ENCODE results near the gene FAM13B. TPM values are rescaled to one million over a fixed set of nuclear protein-coding genes. Genes with fewer than 3 reads are reported as not detected.
"Not testable (repeated sequence)": the region's sequence is repeated elsewhere in the genome, so short reads cannot be mapped to it uniquely, and the experiment has no call there.

FAM13B gene
- total RNA-seq, result 10 to 100 TPM; 15.0 to 17.7 (median 15.3) TPM

DNA sequence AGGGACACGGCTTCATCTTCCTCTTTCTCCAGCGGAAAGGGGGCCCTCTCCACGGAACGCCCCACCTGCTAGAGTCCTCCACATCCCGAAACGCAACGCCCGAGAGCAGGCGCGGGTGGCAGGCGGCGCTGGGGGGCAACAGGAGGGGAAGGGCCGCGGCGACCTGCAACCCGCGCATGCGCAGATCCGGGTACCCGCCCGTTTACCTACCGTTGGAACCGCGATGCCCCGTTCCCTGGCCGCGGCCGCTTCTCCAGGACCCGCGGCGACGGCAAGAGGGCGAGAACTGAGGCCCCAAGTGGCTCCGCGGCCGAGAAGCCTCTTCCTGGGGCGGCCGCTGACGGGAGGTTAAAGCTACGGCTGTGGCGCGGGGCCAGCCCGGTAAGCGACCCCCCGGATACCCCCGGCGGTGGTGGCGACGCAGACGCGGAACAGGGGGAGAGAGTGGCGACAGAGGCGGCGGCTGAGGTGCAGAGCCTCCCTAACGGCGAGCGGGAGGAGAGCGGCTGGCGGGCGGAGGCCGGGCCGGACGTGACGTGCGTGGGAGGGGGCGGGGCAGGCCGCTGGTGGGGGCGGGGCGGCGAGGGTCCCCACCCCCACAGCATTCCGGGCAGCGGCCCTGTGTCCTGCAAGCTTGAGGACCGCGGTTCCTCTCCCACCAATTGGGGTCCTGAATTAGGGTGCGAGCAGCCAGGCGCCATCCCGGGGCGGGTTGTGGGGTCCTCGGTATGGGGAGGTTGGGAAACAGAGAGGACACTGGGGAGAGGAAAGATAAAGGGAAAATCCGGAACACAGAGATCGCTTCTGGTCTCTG is at the start of gene FAM13B:
Gene FAM13B (minus strand): TSS at position 508 of the 814 bp plus-strand sequence. CDS start 13,968 bp downstream, outside the sequence.
- Mint-ChIP-seq H3K27me3 (ENCODE audit: low read depth) (no peaks in the 10 kb centered on the region), H3K36me3 (ENCODE audit: insufficient read depth) (peaks cover 3% of the 10 kb centered on the region), H3K9me3 (no peaks in the 10 kb centered on the region), H3K4me1 (ENCODE audit: low read depth) (peaks cover 55% of the 10 kb centered on the region), H3K4me3 (peak within 1 kb of the TSS; percentile 98)
- ATAC-seq (peak; percentile 85), DNase-seq (peak; percentile 75)

DNA sequence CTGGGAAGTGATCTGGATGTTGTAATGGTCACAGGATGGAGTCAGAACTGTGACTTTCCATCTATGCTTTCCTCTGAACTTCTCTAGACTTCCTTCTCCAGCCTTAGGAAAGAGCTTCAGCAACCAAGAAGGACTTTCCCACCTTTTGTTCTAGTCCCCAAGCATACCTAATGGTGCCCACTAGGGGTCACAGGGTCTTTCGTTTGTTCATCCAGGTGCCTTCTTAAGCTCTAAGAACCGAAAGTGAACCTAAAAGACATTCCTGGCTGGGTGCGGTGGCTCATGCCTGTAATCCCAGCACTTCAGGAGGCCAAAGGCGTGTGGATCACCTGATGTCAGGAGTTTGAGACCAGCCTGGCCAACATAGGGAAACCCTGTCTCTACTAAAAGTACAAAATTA is 49.2 kb upstream of the FAM13B start:
- no peaks in the 10 kb centered on the region for H3K36me3 Mint-ChIP-seq (ENCODE audit: insufficient read depth)
- no peaks in the 10 kb centered on the region for H3K9me3 Mint-ChIP-seq
- ATAC-seq, result no peak
- DNase-seq, result no peak
- no peaks in the 10 kb centered on the region for H3K27me3 Mint-ChIP-seq (ENCODE audit: low read depth)
- H3K4me1 Mint-ChIP-seq (ENCODE audit: low read depth), result peaks cover 9% of the 10 kb centered on the region
- no peak overlapping the region for H3K4me3 Mint-ChIP-seq

DNA sequence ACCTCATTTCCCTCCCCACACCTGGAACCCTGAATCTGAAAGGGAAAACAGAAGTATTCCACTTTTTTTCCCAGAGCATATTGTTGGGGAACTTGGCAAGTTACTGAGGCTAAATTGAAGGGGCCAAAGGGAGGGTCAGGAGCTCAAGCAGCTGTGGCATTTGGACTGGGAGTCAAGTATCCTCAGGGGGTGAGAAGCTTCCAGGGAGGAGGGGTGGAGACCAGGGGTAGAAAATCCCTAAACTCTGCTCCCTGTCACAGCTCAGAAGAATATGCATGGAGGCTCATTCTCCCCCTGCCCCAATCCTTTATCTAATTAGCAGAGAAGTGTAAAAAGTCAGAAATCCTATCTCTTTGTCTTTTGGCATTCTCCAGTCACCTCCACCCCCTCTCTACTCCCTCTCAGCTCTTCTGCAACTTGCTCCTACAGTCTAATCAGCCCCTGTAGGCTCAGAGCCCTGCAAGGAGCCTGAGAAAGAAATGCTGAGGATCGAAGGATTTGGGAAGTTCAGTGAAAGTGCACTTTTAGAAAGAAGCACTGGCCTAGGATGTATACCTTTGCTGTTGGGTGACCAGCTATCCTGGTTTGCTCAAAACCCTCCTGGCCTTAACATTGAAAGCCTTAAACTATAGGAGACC is 45.2 kb upstream of the FAM13B start:
- Mint-ChIP-seq H3K4me3 (no peak overlapping the region), H3K4me1 (ENCODE audit: low read depth) (peaks cover 9% of the 10 kb centered on the region), H3K36me3 (ENCODE audit: insufficient read depth) (no peaks in the 10 kb centered on the region), H3K9me3 (no peaks in the 10 kb centered on the region), H3K27me3 (ENCODE audit: low read depth) (no peaks in the 10 kb centered on the region)
- DNase-seq (no peak), ATAC-seq (no peak)

DNA sequence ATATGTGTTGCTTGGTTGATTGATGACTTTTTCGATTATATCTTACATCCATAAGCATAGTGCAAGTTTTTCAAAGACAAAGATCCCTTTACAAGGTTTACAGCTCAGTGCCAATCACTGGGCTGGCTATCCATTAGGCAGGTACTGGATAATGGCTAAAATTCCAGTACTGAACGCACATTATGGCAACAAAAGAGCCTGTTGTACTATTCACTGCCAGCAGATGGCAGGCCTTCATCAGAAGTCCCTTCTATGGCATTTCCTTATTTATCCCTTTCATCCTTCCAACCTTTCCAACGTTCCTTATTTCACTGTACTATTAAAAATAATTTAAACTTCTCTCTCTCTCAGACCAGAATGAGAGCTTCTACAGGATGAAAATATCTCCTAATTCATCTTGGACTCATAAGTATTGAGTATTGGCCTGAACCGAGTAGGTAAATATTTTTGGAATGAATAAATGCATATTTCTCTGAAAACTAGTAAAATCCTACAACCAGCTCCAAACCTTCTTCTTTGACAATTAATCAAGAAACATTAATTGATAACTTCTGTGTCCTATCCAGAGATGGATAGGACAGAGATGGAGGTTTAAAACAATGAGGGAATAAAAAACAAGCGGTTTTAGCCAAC is 44.3 kb upstream of the FAM13B start:
- Mint-ChIP-seq H3K4me1 (ENCODE audit: low read depth) (peaks cover 9% of the 10 kb centered on the region), H3K27me3 (ENCODE audit: low read depth) (no peaks in the 10 kb centered on the region), H3K4me3 (no peak overlapping the region), H3K36me3 (ENCODE audit: insufficient read depth) (no peaks in the 10 kb centered on the region), H3K9me3 (no peaks in the 10 kb centered on the region)
- peak; percentile 44 for DNase-seq
- no peak for ATAC-seq

DNA sequence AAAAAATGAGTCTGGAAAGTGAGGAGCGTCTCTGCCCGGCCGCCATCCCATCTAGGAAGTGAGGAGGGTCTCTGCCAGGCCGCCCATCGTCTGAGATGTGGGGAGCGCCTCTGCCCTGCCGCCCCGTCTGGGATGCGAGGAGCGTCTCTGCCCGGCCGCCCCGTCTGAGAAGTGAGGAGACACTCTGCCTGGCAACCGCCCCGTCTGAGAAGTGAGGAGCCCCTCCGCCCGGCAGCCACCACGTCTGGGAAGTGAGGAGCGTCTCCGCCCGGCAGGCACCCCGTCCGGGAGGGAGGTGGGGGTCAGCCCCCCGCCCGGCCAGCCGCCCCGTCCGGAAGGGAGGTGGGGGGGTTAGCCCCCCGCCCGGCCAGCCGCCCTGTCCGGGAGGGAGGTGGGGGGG is 37.1 kb upstream of the FAM13B start:
- not testable (repeated sequence) for DNase-seq

DNA sequence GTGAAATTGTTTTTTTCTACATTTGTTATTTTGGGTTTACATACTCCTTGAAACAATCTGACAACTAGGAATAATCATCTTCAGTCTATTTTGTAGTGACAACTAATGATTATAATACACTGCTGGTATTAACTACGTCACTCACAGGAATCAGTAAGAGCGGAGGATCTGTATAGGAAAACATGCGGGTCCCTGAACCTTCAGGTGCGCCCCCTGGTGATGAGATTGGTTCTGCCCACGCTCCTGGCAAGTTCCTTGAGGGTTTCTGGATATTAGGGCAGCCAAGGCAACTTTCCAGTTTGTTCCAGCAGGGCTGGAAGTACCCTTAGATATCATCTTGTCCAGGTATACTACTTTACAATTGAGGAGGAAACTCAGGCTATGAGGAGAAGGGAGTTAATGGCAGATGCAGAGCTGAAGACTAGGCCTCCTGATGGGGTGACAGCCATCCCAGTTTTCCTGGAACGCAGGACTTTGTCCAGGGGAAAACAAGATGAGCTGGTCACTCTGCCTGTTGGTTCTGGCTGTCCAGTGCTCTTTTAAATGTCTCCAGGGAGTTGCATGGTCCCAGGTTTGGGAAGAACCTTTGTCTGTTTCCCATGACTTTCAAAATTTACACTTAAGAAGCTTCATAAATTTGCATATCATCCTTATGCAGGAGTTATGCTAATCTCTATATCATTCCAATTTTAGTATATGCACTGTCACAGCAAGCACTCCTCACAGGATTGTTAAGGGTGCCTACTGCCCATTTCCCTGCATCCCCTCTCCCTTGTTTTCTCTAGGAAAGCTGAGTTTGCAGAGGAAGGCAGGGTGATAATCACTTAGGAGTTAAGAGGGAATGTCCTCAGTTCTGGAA is 36.1 kb upstream of the FAM13B start:
- ATAC-seq, result peak; percentile 61 to 72
- Mint-ChIP-seq H3K9me3 (no peaks in the 10 kb centered on the region), H3K4me3 (no peak overlapping the region), H3K36me3 (ENCODE audit: insufficient read depth) (no peaks in the 10 kb centered on the region), H3K4me1 (ENCODE audit: low read depth) (peaks cover 6% of the 10 kb centered on the region), H3K27me3 (ENCODE audit: low read depth) (peaks cover 3% of the 10 kb centered on the region)
- DNase-seq, result peak; percentile 73

More for the DNA sequence above, 37.1 kb upstream of the FAM13B start:
- not testable (repeated sequence) for H3K9me3 Mint-ChIP-seq; H3K27me3 Mint-ChIP-seq (ENCODE audit: low read depth); H3K4me3 Mint-ChIP-seq; H3K4me1 Mint-ChIP-seq (ENCODE audit: low read depth); ATAC-seq; H3K36me3 Mint-ChIP-seq (ENCODE audit: insufficient read depth)

DNA sequence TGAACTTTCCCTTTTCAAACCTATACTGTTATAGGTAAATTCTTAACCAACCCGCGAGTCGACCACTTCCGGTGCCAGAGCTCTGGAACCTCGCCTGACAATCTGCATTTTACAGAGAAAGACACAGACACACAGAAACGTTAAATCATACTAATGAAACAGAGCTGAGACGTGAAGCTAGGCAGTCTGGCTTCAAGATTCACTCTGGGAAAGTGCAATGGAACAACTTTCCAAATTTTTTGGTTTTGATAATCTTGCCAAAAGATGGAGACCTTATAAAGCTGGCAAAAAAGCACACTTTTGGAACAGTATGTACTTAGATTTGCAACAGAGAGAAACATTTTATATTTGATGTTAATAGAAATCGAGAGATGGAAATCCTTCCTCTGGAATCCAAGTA is 35.1 kb upstream of the FAM13B start:
- Mint-ChIP-seq H3K4me3 (no peak overlapping the region), H3K4me1 (ENCODE audit: low read depth) (peaks cover 6% of the 10 kb centered on the region), H3K36me3 (ENCODE audit: insufficient read depth) (no peaks in the 10 kb centered on the region), H3K9me3 (no peaks in the 10 kb centered on the region), H3K27me3 (ENCODE audit: low read depth) (peaks cover 3% of the 10 kb centered on the region)
- DNase-seq (no peak), ATAC-seq (no peak)

DNA sequence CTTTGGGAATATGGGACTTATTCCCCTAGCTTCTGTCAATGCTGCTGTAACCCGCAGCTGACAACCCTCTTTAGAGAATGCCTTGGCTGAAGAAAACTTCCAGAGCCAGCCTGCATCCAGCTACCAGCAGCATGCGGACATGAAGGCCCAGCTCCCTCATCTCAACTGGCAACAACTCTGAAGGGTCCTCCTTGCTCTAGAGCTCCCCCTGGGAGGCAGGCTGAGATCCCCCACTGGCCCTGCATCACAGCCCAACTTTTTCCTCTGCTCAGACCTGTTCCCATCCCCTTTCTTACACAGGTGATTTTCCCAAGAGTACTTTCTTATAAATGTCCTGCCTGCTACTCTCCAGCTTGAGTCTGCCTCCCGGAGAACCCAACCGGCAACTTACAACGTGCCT is 32.2 kb upstream of the FAM13B start:
- no peaks in the 10 kb centered on the region for H3K36me3 Mint-ChIP-seq (ENCODE audit: insufficient read depth)
- H3K27me3 Mint-ChIP-seq (ENCODE audit: low read depth), result no peaks in the 10 kb centered on the region
- ATAC-seq, result peak in 1 of 2 donors; percentile 34
- no peak overlapping the region for H3K4me3 Mint-ChIP-seq
- H3K4me1 Mint-ChIP-seq (ENCODE audit: low read depth), result peaks cover 3% of the 10 kb centered on the region
- no peaks in the 10 kb centered on the region for H3K9me3 Mint-ChIP-seq
- DNase-seq, result no peak

DNA sequence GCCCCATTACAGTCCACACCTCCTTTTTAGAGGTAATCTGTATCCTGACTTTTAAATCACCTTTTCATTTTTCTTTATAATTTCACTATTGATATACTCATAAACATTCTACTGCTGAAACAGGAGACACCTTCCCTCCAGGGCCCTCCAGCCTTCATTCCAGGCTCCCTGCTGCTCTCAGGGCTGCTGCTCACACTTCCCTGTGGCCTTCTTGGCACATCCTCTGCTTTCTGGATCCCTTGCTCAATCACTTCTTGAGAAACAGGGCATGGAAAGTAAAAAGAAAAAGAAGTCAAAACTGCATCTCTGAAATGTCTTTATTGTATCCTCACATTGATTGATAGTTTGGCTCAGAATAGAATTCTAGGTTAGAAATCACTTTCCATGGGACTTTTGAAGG is 31.6 kb upstream of the FAM13B start:
- no peak for ATAC-seq
- H3K4me1 Mint-ChIP-seq (ENCODE audit: low read depth), result peaks cover 3% of the 10 kb centered on the region
- no peak for DNase-seq
- H3K9me3 Mint-ChIP-seq, result no peaks in the 10 kb centered on the region
- H3K36me3 Mint-ChIP-seq (ENCODE audit: insufficient read depth), result no peaks in the 10 kb centered on the region
- no peak overlapping the region for H3K4me3 Mint-ChIP-seq
- no peaks in the 10 kb centered on the region for H3K27me3 Mint-ChIP-seq (ENCODE audit: low read depth)

DNA sequence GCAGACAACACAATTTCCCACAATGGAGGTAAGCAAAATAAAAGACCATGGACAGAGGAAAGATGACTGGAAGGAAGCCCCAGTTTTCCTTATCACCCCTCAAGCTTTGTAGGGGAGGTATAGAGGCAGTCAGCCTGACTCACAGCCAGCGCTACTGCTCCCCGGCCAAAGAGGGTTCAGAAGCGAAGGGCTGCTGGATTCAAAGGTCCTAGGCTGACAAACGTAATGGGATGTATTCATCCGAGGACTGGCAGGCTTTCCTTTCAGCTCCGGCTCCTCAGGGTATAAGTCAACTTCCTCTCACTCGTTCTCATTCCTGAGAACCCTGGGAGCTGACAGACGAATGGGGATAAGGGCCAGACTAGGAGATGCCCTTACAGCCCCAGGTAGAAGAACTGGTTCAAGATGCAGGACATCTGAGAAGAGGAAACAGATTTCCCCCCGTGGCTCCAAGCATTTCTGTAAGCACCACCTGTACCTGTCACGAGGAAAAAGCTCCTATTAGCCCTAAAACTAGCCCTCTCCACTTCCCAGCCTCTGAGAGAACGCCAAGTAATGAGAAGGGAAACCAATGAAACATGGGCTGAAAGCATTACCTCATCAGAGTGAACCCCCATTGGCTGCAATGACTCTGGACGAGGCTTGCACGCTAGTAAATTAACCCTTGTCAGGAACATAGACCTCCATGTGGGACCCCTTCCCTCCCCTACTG is 22.1 kb upstream of the FAM13B start:
- Mint-ChIP-seq H3K9me3 (no peaks in the 10 kb centered on the region), H3K36me3 (ENCODE audit: insufficient read depth) (no peaks in the 10 kb centered on the region), H3K4me1 (ENCODE audit: low read depth) (peaks cover 4% of the 10 kb centered on the region), H3K27me3 (ENCODE audit: low read depth) (no peaks in the 10 kb centered on the region), H3K4me3 (no peak overlapping the region)
- ATAC-seq, result no peak
- DNase-seq, result no peak

DNA sequence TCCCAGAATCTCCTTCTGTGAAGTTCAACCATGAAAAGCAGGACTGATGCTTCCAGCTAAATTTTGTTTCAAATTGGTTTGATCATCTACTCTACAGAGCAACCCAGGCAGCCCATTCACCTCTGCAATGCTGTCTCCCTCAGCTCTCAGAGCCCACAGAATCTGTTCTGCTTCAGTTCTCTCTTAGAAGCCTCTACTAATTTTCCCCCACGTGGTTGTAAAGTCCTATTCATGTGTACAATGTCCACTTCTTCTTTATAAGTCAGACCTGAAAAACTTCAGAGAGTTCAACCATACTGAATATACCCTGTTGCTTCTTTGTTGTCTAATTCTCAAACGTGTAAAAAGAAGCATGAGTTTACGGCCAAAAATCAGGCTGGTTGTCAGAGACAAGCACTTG is 21.3 kb upstream of the FAM13B start:
- Mint-ChIP-seq H3K27me3 (ENCODE audit: low read depth) (no peaks in the 10 kb centered on the region), H3K36me3 (ENCODE audit: insufficient read depth) (no peaks in the 10 kb centered on the region), H3K4me1 (ENCODE audit: low read depth) (peaks cover 4% of the 10 kb centered on the region), H3K4me3 (no peak overlapping the region), H3K9me3 (no peaks in the 10 kb centered on the region)
- DNase-seq (no peak), ATAC-seq (no peak)

DNA sequence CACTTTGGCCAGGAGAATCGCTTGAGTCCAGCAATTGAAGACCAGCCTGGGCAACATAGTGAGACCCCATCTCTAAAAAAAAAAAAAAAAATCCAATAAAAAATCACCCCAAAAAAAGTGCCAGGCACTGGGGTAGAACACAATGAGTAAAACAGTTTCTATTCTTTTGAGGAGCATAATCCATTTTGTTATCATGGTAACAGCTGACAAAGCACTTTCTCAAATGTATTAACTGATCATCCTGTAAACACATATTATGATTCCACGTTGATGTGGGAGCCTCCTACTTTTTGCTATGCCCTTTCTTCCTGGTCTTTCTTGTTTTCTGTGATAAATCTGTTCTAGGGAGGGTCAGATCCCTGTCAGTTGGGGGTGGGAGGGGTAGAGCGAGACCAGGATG is 20.7 kb upstream of the FAM13B start:
- Mint-ChIP-seq H3K4me3 (no peak overlapping the region), H3K4me1 (ENCODE audit: low read depth) (peaks cover 4% of the 10 kb centered on the region), H3K9me3 (no peaks in the 10 kb centered on the region), H3K27me3 (ENCODE audit: low read depth) (no peaks in the 10 kb centered on the region), H3K36me3 (ENCODE audit: insufficient read depth) (no peaks in the 10 kb centered on the region)
- ATAC-seq (no peak), DNase-seq (no peak)

DNA sequence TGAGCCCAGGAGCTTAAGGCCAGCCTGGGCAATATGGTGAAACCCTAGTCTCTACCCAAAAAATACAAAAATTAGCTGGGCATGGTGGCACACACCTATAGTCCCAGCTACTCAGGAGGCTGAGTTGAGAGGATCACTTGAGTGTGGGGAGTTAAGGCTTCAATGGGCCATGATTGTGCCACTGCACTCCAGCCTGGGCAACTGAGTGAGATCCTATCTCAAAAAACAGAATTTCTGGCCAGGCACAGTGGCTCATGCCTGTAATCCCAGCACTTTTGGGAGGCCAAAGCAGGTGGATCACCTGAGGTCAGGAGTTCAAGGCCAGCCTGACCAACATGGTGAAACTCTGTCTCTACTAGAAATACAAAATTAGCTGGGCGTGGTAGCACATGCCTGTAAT is 19.8 kb upstream of the FAM13B start:
- H3K4me3 Mint-ChIP-seq; H3K4me1 Mint-ChIP-seq (ENCODE audit: low read depth); H3K36me3 Mint-ChIP-seq (ENCODE audit: insufficient read depth); H3K27me3 Mint-ChIP-seq (ENCODE audit: low read depth); ATAC-seq; H3K9me3 Mint-ChIP-seq; DNase-seq: not testable (repeated sequence)

Measured in activated T-cell treated with anti-CD3 and anti-CD28 coated beads, Interleukin-2, amount 50 U/mL, for 4 hours (primary cell).